Renal pelvis (tissue), 4 donors: Measurements from ENCODE around the gene EEF1AKMT3. TPM values are rescaled to one million over a fixed set of nuclear protein-coding genes. Genes with fewer than 3 reads are reported as not detected.
A peak's percentile ranks its signal among the peaks of the same experiment; 100 is the strongest.

Experiments used
- DNase-seq: peaks from one replicate; pipeline ENCODE4 v3.0.0-alpha.2; 2013
- polyA plus RNA-seq, 3 donors: library from polyadenylated mRNA; unstranded; fragments of 120-200 nt; gene quantifications; one replicate each; pipeline ENCODE4 v1.2.1, GENCODE V29; 2013; ENCODE audit not compliant: insufficient read length in 3 of 3

Gene EEF1AKMT3
- polyA plus RNA-seq, 3 donors: 9.3 to 13.7 (median 13.4) TPM

DNA sequence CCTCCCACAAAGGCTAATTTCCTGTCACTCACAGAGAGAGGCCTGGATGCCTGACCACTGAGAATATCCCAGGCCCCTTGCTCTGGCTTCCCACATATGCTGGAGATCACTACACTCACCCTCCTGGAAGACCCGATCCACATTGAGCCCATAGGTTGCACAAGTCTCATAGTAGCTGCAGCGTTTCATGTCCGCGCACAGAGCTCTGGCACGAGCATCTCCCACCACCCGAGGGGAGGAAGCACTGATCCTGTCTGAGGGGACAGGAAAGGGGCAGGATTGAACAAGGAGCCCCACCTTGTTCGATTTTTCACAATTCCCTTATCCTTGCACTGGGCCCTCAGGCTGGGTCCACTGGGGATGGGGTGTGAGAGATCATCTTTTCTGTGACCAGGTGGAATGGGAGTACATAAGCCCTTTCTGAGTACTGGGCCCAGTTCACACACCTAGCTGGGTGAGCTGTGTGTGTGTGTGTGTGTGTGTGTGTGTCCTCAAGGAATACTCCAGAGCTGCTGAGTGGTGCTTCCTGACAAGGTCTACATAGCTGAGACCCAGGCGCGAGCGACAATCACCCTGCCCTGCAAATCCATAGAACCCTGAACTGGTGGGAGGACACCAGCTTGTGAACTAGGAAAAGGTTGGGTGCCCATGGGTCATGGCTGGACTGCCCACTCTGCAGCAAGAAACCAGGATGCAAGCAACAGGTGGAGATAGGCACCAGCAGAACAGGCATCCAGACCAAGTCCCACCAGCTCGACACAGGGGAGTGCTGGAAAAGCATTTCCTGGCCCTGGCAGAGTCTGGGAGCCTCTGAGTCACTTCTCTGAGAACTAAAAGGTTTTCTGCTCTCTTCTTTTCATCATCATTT lies 39.5 kb upstream of the EEF1AKMT3 start:
- no peak for DNase-seq

DNA sequence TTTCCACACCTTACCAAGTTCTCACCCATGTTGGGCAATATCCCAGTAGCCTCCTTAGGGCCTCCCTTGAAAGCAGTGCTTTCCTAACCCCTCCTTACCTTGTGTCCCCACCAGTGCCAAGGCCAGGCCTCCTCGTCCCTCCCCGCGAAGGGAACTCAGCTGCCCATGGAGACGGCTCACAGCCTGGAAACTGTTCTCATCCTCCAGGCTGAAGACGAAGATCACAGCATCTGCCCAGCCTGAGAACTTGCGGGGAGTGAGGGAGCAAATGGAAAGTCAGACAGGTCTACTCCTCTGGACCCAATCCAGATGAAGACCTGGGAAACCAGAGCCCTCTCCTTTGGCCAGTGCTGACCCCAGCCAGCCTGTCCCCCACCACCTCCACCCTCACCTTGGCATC lies 38.5 kb upstream of the EEF1AKMT3 start:
- DNase-seq: no peak

DNA sequence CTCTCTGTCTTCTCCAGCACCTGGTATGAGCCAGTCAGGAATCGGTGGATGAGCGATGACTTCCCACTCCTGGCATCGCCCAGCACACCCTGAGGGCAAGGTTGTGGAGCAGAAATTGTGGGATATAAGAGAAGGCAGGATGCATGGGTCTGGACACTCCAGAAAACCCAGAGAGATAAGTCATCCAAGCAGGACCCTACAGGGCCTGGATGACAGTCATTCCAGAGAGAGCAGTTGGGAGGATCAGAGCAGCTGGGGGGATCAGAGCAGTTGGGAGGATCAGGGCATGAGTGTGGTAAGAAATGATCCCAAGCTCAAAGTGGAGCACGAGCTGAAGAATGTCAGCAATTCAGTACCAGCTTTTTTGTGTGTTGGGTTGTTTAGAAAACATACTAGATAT lies 37.8 kb upstream of the EEF1AKMT3 start:
- no peak for DNase-seq

DNA sequence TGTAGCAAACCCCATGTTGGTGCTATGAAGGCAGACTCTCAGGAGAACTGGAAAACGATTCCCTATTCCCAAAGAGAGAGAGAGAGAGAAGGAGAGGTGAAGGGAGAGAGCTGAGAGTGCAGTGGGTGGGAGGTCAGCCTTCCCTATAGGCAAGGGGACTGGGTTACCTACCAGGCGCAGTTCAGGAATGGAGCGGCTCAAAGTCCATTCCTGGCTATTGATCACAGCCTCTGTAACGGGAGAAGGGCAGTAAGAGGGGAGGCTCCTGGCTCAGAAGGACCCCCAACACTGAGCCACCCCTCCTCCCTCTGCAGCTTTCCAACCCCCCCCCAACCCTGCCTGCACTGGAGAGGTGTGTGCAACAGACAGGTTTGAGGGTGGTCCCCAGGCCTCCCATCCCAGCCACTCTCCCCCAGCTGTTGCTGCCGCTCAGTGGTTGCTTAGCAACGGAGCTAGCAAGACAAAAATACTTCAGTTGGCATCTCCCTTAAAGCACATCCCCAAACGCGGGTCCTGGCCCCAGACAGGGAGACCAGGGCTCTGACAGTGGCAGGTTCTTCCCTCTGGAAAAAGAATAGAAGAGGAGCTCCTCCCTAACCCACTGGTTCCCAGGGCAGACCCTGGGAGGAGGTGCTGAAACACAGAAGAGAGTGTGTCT lies 37.1 kb upstream of the EEF1AKMT3 start:
- no peak for DNase-seq

DNA sequence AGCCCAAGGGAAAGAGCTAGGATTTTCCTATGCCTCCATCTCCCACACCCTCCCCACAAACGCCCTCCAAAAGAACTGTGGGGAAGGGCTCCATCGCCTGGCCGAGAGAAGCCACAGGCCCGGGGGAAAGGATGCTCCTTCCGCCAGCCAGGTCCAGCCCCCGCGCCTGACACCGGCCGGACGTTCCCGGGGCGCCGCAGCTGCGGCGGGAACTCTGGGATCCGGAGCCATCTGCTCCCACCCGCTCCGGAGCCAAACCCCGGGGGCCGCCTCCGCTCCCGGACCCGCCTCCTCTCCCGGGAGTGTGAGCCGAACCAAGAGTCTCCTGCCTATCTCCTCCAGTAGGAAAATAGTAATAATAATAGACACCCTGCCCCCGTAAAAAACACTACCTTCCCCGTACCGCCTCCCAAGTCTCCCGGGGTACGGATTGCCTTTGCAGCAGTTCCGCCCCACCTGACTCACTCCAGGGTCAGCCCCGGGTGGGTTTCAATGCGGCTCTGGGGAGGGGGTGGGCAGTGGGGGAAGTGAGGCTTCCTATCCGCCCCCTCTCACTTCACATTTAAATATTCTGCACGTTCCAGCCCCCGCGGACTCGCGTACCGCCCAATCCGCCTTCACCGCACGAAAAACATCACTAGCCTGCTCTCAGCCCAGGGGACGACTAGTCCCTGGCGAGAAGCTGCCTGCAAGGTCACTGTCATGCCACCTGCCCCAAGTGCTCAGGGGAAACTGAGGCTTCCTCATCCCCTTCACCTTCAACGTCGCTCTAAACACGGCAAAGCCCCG lies 36.3 kb upstream of the EEF1AKMT3 start:
- DNase-seq: no peak

DNA sequence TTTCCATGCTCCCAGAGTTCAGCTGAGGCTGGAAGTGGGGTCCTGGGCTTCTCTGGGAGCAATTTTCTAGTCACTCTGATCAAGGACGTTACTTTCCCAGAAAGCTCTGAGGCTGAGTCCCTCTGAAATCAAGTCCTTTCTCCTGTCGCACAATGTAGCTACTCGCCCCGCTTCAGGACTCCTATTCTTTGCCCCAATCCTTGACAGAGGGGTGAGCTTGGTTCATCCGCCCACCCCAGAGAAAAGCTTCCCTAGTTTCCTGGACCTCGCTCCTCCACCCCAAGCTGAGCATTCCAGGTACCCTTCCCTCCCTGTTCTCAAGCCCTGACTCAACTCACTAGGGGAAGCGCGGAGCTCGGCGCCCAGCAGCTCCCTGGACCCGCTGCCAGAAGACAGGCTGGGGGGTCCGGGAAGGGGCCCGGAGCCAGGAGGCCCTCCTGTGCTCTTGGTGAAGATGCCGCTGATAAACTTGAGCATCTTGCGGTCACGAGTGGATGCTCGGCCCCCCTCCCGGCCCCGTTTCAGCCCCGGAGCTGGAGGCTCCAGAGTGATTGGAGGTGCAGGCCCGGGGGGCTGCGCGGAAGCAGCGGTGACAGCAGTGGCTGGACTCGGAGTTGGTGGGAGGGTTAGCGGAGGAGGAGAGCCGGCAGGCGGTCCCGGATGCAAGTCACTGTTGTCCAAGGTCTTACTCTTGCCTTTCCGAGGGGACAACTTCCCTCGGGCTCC lies 35.5 kb upstream of the EEF1AKMT3 start:
- no peak for DNase-seq

DNA sequence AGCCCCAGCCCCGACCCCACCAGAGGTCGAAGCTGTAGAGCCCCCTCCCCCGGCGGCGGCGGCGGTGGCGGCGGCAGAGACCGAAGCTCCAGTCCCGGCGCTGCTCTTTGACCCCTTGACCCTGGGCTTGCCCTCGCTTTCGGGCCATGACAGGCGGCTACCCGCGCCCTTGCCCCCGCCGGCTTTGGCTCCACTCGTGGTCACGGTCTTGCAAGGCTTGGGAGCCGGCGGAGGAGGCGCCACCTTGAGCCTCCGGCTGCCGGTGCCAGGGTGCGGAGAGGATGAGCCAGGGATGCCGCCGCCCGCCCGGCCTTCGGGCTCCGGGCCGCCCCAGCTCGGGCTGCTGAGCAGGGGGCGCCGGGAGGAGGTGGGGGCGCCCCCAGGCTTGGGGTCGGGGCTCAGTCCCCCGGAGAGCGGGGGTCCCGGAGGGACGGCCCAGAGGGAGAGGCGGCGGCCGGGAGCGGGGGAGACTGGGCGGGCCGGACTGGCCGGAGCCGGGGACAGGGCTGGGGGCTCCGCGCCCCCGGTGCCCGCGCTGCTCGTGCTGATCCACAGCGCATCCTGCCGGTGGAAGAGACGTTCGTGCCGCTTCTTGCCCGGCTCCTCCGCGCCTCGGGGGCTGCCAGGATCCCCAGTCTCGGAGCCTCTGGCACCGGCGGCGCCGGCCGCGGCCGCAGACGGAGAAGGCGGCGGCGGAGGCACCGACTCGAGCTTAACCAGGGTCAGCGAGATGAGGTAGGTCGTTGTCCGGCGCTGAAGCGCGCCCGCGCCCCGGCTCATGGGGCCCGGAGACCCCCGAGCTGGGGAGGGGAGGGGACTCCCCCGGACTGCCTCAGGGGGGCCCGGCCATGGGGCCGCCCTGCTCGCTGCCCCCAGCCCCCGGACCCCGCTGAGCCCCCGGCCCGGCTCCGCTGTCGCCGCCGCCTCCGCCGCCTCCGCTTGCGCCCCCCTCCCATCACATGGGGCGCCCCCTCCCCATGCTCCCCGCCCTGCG lies 34.6 kb upstream of the EEF1AKMT3 start:
- no peak for DNase-seq

DNA sequence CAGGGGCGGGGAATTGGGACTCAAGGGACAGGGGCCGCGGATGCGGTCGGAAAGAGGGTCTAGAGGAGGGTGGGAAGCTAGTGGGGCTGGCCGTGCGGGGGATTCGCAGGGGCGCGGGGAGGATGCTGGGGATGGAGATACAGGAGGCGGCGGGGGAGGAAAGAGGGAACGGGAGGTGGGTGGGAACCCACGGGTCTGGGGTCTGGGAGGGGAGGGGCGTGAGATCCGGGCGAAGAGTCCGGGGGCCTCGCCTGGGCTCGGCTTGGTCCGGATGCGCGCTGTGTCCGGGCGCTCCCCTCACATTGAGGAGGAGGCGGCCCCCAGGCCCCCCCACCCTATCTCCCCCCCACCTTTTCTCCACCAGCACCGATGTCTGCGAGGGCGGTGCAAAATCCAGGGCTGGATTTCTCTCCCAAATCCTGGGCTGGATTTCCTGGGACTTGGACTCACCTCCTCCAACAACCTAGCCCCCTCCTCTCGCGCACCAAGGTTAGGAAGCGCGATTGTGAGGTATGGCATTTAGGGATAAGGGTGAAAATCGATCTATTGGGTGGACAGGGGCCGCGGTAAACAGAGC lies 33.7 kb upstream of the EEF1AKMT3 start, which contains the start of gene AGAP2:
TSS of gene AGAP2 (minus strand) at position 82 of the 577 bp plus-strand sequence. CDS start 496 bp downstream, outside the sequence.
- no peak for DNase-seq

DNA sequence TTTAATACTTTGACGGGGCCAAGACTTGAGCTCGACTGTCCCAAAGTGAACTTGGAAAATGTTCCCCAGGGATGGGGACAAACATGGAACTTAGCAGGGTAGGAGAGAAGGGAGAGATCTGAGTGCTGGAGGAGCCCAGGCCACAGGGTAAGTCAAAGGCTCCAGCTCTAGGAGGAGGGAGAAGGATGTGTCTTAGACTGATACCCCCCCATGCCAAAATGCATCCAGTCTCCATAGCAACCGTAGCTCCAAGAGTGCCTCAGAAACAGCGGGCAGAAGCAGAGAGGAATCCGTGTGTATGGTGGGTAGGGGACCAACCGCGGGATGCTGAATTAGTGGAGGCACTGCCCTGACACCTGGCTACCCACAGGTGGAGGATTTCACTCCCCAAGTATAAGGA lies 33.0 kb upstream of the EEF1AKMT3 start:
- no peak for DNase-seq

DNA sequence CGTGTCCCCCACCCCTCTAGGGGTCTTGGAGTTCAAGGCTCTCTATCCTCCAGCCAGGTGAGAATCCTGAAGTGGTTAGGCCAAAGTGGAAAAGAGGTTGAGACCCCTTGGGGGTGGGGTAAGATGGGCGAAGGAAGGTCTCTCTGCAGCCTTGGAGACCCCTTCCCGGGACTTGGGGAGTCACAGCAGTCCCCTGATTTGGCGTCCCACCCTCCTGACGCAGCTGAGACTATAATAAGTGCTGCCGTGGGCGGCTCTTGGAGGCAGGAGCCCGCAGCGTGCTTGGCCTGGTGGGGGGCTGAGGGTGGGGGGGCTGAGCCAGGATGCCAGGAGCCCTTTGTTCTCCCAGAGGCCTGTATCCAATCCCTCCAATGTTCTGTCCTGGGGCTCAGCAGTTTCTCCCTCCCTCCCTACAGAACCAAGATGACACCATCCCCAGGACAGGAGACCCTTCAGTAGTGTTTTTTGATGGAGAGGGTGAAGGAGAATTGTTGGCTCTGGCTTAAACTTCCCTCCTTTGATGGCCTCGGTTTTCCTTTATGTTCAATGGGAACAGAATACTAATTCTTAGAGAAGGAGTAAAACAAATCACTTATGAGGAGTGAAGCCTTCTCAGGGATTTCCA lies 32.4 kb upstream of the EEF1AKMT3 start:
- DNase-seq: no peak

DNA sequence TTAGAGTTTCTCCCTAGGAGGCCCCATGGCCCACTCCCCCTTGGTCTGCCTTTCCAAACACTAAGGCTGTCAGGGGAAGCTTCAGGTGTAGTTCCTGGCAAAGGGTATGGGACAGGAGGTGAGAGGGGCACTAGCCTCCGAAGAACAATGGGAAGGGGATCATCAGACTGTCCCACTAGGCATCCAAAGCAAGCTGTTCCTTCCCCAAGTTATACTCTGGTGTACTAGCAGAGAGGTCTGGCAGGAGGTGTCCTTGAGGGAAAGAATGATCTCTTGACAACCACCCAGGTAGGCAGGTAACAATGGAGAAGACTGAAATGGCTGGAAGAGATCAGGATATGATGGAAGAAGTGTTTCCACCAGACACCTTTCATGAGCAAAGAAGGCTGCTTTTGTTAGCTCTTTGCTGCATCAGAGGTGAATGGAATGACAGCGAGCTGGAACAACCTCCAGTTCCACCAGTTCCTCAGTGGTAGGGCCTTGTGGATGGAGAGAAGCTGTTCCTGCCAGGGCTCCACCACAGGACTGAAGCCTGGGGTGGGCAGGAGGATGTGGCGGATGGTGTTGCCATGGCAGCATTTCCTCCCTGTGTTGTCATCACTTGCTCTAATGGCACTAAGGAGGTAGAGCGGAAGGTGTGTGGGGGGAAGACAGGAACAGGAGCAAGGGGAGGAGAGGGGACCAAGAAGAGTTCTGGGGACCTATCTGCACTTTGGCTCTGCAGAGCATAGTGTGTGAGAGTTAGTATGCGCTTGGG lies 31.6 kb upstream of the EEF1AKMT3 start:
- no peak for DNase-seq

DNA sequence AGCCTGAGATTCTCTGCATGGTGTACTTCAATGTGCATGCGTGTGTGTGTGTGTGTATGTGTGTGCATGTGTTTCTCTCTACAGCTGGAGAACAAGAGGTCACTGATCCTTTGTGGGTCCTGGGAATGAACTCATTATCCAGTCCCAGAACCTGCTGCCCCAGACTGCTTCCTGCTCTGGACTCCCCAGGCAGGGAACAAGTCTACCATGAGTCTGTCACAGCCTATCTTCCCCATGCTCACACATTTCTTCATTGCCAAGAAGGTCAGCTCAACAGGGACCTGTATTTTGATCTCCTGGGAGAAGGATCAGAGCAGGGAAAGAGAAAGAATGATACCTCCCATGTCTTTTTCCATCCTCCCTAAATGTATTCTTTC lies 31.0 kb upstream of the EEF1AKMT3 start:
- DNase-seq: no peak

DNA sequence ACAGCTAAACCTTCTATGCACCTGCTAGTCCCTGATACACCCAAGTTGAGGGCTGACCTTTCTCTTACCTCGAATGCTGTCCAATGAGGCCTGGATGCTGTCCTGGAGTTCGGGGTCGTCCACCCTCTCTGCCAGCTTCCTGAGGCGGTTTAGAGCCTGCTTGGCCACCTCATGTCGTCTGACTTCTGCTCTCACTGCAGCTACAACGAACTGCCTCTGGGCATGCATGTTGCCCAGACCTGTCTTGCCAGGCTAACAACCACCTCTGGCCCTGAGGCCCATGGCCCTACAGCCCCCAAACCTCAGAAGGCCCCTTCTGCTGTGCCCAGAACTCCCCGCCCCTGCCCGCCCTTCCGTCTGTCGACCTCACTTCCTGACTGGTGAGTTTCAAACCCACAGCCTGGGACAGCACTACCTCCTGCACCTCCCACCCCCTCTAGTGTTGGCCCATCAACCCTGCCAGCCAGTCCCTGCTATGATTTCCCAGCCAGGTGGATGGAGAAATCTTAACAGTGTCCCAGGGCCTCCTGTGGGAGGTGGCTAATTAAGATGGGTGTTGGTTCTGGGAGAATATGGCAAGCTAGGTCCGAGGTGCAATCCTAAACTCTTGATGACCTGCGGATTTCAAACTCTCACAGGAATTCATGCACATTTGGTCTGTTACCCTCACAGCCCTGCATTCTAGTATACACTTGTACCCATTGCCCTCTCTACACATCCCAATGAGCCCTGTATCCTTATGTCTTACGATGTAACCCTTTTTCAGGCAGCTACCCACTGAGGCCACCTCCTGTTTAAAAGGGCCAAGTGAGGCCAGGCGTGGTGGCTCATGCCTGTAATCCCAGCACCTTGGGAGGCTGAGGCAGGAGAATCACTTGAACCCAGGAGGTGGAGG lies 30.3 kb upstream of the EEF1AKMT3 start:
- no peak for DNase-seq

DNA sequence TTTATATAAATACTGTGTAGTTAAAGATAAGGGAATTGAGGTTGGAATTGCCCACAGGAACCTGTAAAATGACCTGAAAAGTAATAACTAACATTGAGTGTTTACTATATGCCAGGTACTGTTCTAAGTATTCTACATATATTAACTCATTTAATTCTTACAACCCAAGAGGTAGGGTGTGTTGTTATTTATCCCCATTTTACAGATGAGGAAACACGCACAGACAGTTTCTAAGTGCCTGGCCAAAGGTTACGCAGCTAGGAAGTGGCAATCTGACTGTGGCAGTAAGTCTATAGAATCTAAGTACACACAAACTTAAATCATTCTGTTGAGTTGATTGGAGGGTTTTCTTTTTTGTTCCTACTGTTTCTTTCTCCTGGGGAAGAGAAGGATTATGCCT lies 28.6 kb upstream of the EEF1AKMT3 start:
- no peak for DNase-seq

DNA sequence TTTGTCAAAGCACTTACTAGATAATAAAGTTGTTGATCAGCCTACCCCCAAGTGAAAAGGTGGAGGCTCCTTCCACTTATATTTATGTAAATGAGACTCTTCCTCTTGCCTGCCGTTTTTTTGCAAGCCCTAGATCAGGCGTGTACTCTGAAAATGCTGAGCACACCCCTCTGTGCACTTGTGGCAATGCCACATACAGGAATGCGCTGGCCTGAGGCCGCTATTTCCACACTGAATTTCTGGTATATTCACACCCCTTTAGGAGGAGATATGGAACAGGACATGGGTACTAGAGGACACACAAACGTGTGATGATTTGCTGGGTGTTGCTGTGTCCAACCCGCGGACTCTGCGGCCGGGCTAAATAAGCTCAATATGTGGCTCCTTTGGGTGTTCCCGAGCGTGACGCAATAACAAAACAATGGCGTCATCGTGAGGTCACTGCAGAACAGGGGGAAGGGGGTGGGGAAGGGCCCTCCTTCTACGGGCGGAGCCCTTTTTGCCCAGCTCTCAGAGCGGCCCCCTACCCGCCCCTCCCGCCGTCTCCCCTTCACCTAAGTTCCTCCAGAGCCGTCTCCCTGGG lies 28.1 kb upstream of the EEF1AKMT3 start:
- DNase-seq: no peak

DNA sequence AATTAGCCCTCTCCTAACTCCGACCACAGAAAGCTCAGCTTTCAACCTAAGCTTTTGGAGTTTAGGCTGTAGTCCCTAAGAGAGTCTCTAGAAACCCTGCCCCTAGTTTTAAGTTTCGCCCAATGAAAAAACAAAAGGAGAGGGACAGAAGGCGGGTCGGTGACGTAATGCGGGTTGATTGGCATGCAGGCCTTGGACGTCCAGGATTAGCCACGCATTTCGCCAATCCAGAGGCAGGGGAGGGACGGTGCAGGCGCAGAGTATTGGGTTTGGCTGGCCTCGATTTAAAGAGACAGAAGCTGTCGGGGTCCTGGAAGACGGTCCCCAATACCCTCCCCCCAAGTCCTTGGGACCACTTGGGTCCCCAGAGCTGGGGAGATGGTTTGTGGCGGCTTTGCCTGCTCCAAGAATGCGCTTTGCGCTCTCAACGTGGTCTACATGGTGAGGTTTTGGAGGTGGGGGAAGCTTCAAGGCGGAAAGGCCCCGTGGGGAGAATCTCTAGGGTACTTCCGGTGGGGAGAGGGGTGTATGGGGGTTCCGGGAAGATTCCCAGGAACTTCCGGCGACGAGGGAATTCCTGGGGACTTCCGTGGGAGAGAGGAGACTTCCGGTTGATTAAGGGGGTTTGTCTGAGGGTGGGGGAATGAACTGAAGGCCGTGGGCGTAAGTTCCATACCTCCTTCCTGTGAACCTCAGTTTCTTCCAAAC lies 27.5 kb upstream of the EEF1AKMT3 start, which contains the start of gene TSPAN31:
TSS of gene TSPAN31 (plus strand) at position 263 of the 708 bp plus-strand sequence. CDS start at position 379, 116 bp downstream.
- peak; percentile 99 for DNase-seq

DNA sequence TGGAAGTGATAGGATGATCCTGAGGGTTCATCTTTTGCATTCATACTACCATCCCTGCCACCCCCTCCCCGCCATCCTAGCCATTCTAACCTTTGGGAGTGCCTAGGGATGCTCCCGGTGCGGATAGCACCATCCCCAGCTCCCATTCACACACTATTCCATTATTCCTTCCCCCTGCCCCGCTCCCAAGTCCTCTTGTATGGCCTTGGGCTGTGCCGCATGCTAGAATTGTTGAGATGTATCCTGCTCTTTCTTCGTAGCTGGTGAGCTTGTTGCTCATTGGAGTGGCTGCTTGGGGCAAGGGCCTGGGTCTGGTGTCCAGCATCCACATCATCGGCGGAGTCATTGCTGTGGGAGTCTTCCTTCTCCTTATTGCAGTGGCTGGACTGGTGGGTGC lies 26.9 kb upstream of the EEF1AKMT3 start:
- DNase-seq: no peak
